TTC549 (cell line): Measurements from ENCODE around the gene STAB1.

Source experiments
- FAIRE-seq: peaks from 2 replicates; lab custom pipeline; 2012; peaks lifted over from hg19 to GRCh38; lab: Jason Lieb, UNC

STAB1 gene

GRCh38 chr3:52458031-52458760, 36.9 kb upstream of the STAB1 start:
- no peak for FAIRE-seq

- FAIRE-seq: no peak
Measured at GRCh38 chr3:52458770-52459545, 36.2 kb upstream of the STAB1 start.

- FAIRE-seq: no peak
Measured at GRCh38 chr3:52461874-52462273, 33.3 kb upstream of the STAB1 start.

DNA sequence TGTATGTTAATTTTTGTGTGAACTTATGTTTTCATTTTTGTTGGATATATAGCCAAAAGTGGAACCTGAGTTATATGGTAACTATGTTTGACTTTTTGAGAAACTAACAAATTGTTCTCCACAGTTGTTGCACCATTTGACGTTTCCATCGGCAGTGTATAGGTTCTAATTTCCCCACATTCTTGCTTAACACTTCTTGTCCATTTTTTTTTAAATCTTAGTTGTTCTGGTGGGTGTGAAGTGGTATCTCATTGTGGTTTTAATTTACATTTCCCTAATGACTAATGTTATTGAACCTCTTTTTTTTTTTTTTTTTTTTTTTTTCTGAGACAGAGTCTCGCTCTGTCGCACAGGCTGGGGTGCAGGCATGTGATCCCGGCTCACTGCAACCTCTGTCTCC, 31.7 kb upstream of the STAB1 start:
- no peak for FAIRE-seq

- FAIRE-seq: no peak
Measured at GRCh38 chr3:52468336-52468735, 26.8 kb upstream of the STAB1 start.

- no peak for FAIRE-seq
Measured at GRCh38 chr3:52469001-52469400, 26.1 kb upstream of the STAB1 start.

DNA sequence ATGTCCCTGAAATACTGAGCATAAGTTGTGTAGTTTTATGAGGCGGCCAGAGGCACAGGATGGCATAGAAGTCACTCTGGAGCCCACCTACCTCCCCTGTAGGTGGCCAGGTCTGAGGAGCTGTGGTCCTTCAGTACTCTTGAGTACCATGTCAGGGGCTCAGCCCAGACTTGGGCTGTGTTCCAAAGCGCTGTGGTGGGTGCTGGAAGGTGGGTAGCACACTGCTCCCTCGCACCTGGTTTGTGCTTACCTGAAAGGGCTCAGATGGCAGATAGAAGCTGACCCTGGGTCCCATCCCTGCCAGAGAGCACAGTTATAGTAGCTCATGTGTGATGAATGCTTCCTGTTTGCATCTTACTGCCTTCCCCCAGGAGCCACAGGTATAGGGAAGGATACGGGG, 24.2 kb upstream of the STAB1 start:
- no peak for FAIRE-seq

- FAIRE-seq: no peak
Measured at GRCh38 chr3:52471371-52472238, 23.5 kb upstream of the STAB1 start.

DNA sequence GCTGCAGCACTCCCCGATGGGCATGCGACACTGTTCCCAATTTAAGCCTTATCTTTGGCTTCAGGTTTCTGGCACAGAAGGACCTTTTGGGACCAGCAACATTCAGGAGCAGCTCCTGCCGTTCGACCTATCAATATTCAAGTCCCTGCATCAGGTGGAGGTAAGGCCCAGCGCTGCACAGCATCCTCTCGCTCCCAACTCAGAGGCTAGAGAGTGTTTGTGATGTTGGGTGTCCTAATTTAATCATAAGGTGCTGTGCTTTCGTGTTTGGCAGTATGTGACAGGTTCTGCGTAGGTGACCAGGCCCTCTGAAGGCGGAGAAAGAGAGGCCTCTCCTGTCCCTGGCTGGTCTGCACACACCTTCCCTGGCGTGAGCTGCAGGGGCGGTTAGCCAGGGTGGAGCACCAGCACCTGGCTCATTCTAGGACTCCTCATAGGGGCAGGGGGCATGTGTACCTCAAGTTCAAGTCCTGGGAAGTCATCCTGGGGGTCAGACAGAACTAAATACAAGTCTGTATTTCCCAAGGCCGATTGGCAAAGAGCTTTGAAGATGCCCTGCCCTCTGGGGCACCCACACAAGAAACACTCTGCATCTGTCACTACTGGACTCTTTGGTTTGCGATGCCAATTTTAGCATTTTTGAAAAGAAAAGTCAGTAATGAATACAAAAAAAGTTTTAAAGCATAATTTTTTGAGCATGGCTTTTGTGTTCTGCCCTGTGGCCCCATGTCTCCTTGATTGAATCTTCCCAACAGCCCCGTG, 22.7 kb upstream of the STAB1 start:
- FAIRE-seq: no peak

GRCh38 chr3:52473026-52473425, 22.1 kb upstream of the STAB1 start:
- FAIRE-seq: no peak

- no peak for FAIRE-seq
Measured at GRCh38 chr3:52477076-52477795, 17.9 kb upstream of the STAB1 start.

DNA sequence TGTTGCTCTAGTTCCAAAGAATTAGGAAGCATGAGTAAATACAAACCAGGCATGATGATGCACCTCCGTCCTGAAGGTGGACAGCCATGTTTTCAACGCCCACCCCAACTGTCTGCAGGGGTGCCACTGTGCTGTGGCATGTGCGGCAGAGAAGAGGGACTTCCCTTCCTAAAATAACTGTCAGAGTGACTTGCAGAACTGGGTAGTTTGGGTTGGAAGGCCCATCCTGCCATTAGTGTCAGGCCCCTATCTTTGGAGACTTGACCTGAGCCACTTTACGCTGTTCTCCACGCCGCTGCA, 17.4 kb upstream of the STAB1 start:
- no peak for FAIRE-seq

DNA sequence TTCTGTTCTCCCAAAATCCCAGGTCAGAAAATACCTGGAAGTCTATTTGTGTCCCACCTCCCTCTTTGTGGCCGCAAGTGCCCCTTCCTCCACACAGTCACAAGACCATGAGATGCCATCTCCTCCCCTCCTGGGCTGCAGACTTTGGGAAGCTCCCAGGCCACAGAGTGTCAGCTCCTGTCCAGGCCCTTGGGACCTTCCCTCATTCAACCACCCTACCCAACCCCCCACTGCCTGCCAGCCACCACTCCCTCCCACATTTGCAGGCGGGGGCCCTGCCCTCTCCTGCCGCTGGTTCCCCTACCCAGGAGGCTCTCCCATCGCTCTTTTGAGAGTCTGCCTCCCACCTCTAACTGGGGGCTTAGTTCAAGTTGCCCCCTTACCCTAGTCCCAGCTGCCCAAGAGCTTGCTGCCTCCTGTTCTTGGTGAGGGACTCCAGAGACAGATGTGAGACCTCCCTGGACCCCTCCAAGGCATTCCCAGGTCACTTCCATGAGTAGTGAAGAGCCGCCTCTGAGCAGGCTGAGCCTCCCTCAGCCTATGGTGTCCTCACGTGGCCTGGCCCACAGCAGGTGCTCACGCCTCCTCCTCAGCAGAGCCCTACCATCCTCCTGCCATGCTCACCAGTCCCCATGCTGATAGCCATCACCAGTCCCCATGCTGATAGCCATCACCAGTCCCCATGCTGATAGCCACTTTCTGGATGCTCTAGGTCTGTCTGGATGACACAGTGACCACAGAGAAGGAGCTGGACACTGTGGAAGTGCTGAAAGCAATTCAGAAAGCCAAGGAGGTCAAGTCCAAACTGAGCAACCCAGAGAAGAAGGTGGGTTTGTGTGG, 15.9 kb upstream of the STAB1 start:
- FAIRE-seq: no peak

DNA sequence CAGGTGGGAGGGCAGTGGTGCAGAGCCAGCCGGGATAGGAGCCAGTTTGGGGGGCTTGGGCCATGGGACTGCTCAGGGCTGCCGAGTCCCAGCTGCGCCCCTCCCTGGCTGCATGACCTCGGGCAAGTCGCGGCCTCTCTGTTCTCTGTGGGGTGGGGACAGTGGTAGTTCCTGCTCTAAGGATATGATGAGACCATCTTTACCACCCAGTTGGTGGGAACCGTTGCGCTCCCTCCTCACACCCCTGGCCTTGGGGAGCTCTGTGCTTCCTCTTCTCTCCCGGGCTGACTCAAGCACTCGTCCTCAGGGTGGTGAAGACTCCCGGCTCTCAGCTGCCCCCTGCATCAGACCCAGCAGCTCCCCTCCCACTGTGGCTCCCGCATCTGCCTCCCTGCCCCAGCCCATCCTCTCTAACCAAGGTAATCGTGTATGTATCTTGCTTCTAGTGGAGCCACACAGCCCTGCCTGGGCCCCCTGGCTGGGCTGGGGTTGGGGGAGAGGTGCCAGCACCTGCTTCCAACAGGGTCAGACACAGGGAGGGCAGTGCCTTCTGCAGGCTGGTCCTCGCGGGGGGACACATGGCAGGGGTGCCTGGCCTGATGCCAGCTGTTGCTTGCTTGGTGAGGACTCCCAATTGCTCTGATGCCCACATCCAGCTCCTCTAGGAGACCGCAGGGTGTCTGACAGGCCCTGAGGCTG, 15.1 kb upstream of the STAB1 start:
- no peak for FAIRE-seq

- FAIRE-seq: no peak
Measured at GRCh38 chr3:52480768-52481715, 14.1 kb upstream of the STAB1 start.

GRCh38 chr3:52481819-52482521, 13.2 kb upstream of the STAB1 start:
- no peak for FAIRE-seq

- FAIRE-seq: no peak
Measured at GRCh38 chr3:52483081-52483480, 12.1 kb upstream of the STAB1 start.
